Natural killer cell (primary cell): ENCODE results near the gene ADGRB3. TPM values are rescaled to one million over a fixed set of nuclear protein-coding genes. Genes with fewer than 3 reads are reported as not detected.
"Not testable (repeated sequence)": the region's sequence is repeated elsewhere in the genome, so short reads cannot be mapped to it uniquely, and the experiment has no call there.

Experiments used
- ATAC-seq, 3 donors: fragments of 150-1000 bp in 2 of 3; fragments of 200-7000 bp in 1 of 3; cut with Tn5 transposase; 1 replicate in 1 of 3; 2 replicates in 2 of 3; pipeline ENCODE4 v1.10.0; 2021; ENCODE audit warnings: mild to moderate bottlenecking in 2 of 3, moderate library complexity in 2 of 3
- DNase-seq, 2 donors: peaks; one replicate each; pipeline versions ENCODE4 v3.0.0 to v3.0.0-alpha.2; 2013 to 2021; ENCODE audit warnings: mixed read lengths in 1 of 2
- H3K27ac ChIP-seq: one replicate; pipeline ENCODE4 v1.5.1; 2013; ENCODE audit warnings: mild to moderate bottlenecking, low read length
- H3K27me3 ChIP-seq: one replicate; pipeline ENCODE4 v1.6.1; 2013; ENCODE audit warnings: low read length; ENCODE audit not compliant: control insufficient read depth, insufficient read depth
- H3K36me3 ChIP-seq: one replicate; pipeline ENCODE4 v1.6.1; 2013; ENCODE audit warnings: low read length; ENCODE audit not compliant: control insufficient read depth, insufficient read depth
- H3K4me1 ChIP-seq: one replicate; pipeline ENCODE4 v1.6.1; 2013; ENCODE audit warnings: low read length; ENCODE audit not compliant: control insufficient read depth, insufficient read depth
- H3K4me3 ChIP-seq: one replicate; pipeline ENCODE4 v1.5.1; 2013; ENCODE audit warnings: low read length
- H3K9me3 ChIP-seq: one replicate; pipeline ENCODE4 v1.6.1; 2013; ENCODE audit warnings: low read length; ENCODE audit not compliant: control insufficient read depth, insufficient read depth
- H3K27ac Mint-ChIP-seq, 2 donors: one replicate each; pipeline ENCODE4 v1.8.0; 2022; ENCODE audit warnings: mild to moderate bottlenecking in 2 of 2, mixed read lengths in 2 of 2, moderate library complexity in 1 of 2
- H3K27me3 Mint-ChIP-seq, 2 donors: one replicate each; pipeline ENCODE4 v1.8.0; 2022; ENCODE audit warnings: low read depth in 2 of 2, mixed read lengths in 2 of 2
- H3K36me3 Mint-ChIP-seq: one replicate; pipeline ENCODE4 v1.8.0; 2022; ENCODE audit warnings: mixed read lengths
- H3K4me1 Mint-ChIP-seq, 2 donors: one replicate each; pipeline ENCODE4 v1.8.0; 2022; ENCODE audit warnings: mixed read lengths in 2 of 2
- H3K4me3 Mint-ChIP-seq: one replicate; pipeline ENCODE4 v1.8.0; 2022; ENCODE audit warnings: mild to moderate bottlenecking, moderate library complexity, mixed read lengths
- H3K9me3 Mint-ChIP-seq, 2 donors: one replicate each; pipeline ENCODE4 v1.8.0; 2022; ENCODE audit warnings: mixed read lengths in 2 of 2
- CTCF ChIP-seq: fragments of 200-600 bp; IDR thresholded peaks from one replicate; pipeline ENCODE4 v1.8.0; 2022; ENCODE audit warnings: antibody characterized with exemption
- WGBS: methylation state at CpG from one replicate; pipeline ENCODE4 v1.1.7; 2013; ENCODE audit warnings: missing lambda C conversion rate; ENCODE audit not compliant: insufficient coverage; 5-methylcytosine and 5-hydroxymethylcytosine counted together
- intact Hi-C: fragments of 100-400 bp; cut with micrococcal nuclease; formaldehyde crosslinking; loops from one replicate; pipeline ENCODE4 v1.14.2; 2022
- total RNA-seq, 4 donors: library from RNA; stranded (reverse); fragments of 120-200 nt in 1 of 4; gene quantifications; one replicate each; pipeline versions ENCODE4 v1.2.3 to v1.2.4, GENCODE V29; 2013 to 2022

The ADGRB3 gene
- total RNA-seq, 3 donors from 2014 or later (not counting 1 experiment from before 2014, with no cell fraction given) = not detected

- no peak overlapping the region for H3K4me3 Mint-ChIP-seq
- no peaks in the 10 kb centered on the region for H3K27me3 Mint-ChIP-seq
- no peaks in the 10 kb centered on the region for H3K36me3 Mint-ChIP-seq
- no peaks in the 10 kb centered on the region for H3K27me3 ChIP-seq
- TF ChIP-seq CTCF = no peak
- H3K27ac Mint-ChIP-seq = no peak overlapping the region
- no peaks in the 10 kb centered on the region for H3K36me3 ChIP-seq
- H3K27ac ChIP-seq = no peak overlapping the region
- H3K9me3 Mint-ChIP-seq = peaks cover 0 to 2% of the 10 kb centered on the region in 2 donors
- no peaks in the 10 kb centered on the region for H3K4me1 ChIP-seq
- DNase-seq (no peak), ATAC-seq (no peak)
- no peaks in the 10 kb centered on the region for H3K4me1 Mint-ChIP-seq
- H3K4me3 ChIP-seq = no peak overlapping the region
- no peaks in the 10 kb centered on the region for H3K9me3 ChIP-seq
- WGBS = 83% methylated on average over 1 of the region's 5 CpGs
- intact Hi-C loops = no loop called here
These were observed 792.8 kb downstream of the ADGRB3 start for GRCh38 chr6:69427882-69428281.

GRCh38 chr6:69432168-69432567 lies 797.1 kb downstream of the ADGRB3 start:
- intact Hi-C loops, H3K36me3 Mint-ChIP-seq, ATAC-seq: not testable (repeated sequence)

GRCh38 chr6:69433116-69433515 lies 798.0 kb downstream of the ADGRB3 start:
- 80% methylated on average over 22 of the region's 22 CpGs for WGBS
- H3K9me3 Mint-ChIP-seq, H3K4me3 Mint-ChIP-seq, H3K27me3 ChIP-seq, intact Hi-C loops, H3K4me1 Mint-ChIP-seq, H3K27ac Mint-ChIP-seq, H3K36me3 ChIP-seq, H3K27ac ChIP-seq, H3K36me3 Mint-ChIP-seq, H3K4me3 ChIP-seq, DNase-seq, H3K27me3 Mint-ChIP-seq, H3K4me1 ChIP-seq, ATAC-seq, H3K9me3 ChIP-seq: not testable (repeated sequence)

More at GRCh38 chr6:69432168-69432567, 797.1 kb downstream of the ADGRB3 start:
- H3K9me3 ChIP-seq, H3K36me3 ChIP-seq, H3K27ac Mint-ChIP-seq, H3K27me3 Mint-ChIP-seq, H3K4me1 Mint-ChIP-seq, DNase-seq, H3K9me3 Mint-ChIP-seq, H3K4me3 Mint-ChIP-seq, H3K27me3 ChIP-seq, H3K4me1 ChIP-seq, H3K4me3 ChIP-seq, H3K27ac ChIP-seq: not testable (repeated sequence)
- WGBS = 90% methylated on average over 19 of the region's 19 CpGs

GRCh38 chr6:69438113-69438512 lies 803.0 kb downstream of the ADGRB3 start:
- Mint-ChIP-seq H3K9me3 (peaks cover 6 to 10% of the 10 kb centered on the region in 2 donors), H3K36me3 (no peaks in the 10 kb centered on the region), H3K4me1 (no peaks in the 10 kb centered on the region), H3K27ac (no peak overlapping the region), H3K27me3 (no peaks in the 10 kb centered on the region), H3K4me3 (no peak overlapping the region)
- no peak overlapping the region for H3K27ac ChIP-seq
- no CpG with 5 or more reads among the region's 2 CpGs for WGBS
- no peaks in the 10 kb centered on the region for H3K27me3 ChIP-seq
- TF ChIP-seq CTCF = no peak
- intact Hi-C loops = no loop called here
- ATAC-seq (no peak), DNase-seq (no peak)
- no peaks in the 10 kb centered on the region for H3K4me1 ChIP-seq
- no peaks in the 10 kb centered on the region for H3K9me3 ChIP-seq
- H3K4me3 ChIP-seq = no peak overlapping the region
- no peaks in the 10 kb centered on the region for H3K36me3 ChIP-seq
